Measurements from ENCODE around the gene AIRE. TPM values are rescaled to one million over a fixed set of nuclear protein-coding genes. Genes with fewer than 3 reads are reported as not detected.

AIRE gene
- total RNA-seq, 4 donors from 2014 or later, result 0.21 TPM; not detected in 3

DNA sequence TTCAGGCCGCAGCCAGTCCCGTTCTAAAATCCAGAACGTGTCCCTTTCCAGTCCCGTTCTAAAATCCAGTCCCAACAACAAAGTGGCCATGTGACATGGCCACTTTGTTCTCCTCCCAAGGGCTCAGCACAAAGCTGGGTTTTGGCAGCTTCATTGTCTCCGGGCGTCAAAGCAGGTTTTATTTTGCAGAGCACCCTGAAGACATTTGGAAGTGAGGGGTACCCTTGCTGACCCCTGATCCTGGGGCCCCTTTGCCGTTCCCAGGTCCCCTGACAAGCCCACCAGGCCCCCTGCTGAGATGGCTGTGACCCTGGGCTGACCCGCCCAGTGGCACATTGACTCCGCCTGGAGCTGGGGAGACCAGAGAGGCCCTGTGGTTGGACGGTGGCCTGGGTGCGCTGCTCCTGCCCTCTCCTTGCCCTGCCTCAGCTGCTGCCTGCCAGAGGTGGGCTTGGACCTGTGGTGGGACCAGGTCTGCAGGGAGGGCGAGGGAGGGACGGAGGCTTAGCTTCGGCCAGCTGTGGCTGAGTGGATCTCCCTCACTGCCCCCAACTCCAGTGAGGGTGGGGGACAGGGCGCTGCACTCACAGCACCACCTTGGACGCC, 18.4 kb downstream of the AIRE start:
- Histone ChIP-seq H3K27ac (peak overlapping the region in 1 of 2 donors; percentile 6), H3K36me3 (no peaks in the 10 kb centered on the region), H3K27me3 (no peaks in the 10 kb centered on the region), H3K4me1 (peaks cover 0 to 8% of the 10 kb centered on the region in 2 donors), H3K9me3 (no peaks in the 10 kb centered on the region), H3K4me3 (no peak overlapping the region)
- no peak for TF ChIP-seq POLR2A (IDR thresholded peaks at IDR 0.05)
- TF ChIP-seq, protein P1, sequence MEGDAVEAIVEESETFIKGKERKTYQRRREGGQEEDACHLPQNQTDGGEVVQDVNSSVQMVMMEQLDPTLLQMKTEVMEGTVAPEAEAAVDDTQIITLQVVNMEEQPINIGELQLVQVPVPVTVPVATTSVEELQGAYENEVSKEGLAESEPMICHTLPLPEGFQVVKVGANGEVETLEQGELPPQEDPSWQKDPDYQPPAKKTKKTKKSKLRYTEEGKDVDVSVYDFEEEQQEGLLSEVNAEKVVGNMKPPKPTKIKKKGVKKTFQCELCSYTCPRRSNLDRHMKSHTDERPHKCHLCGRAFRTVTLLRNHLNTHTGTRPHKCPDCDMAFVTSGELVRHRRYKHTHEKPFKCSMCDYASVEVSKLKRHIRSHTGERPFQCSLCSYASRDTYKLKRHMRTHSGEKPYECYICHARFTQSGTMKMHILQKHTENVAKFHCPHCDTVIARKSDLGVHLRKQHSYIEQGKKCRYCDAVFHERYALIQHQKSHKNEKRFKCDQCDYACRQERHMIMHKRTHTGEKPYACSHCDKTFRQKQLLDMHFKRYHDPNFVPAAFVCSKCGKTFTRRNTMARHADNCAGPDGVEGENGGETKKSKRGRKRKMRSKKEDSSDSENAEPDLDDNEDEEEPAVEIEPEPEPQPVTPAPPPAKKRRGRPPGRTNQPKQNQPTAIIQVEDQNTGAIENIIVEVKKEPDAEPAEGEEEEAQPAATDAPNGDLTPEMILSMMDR (IDR thresholded peaks at IDR 0.05), result no peak
- no peak for DNase-seq
- intact Hi-C loops (cut with DNase I; ENCODE audit: low total_unique reads), result no loop called here

DNA sequence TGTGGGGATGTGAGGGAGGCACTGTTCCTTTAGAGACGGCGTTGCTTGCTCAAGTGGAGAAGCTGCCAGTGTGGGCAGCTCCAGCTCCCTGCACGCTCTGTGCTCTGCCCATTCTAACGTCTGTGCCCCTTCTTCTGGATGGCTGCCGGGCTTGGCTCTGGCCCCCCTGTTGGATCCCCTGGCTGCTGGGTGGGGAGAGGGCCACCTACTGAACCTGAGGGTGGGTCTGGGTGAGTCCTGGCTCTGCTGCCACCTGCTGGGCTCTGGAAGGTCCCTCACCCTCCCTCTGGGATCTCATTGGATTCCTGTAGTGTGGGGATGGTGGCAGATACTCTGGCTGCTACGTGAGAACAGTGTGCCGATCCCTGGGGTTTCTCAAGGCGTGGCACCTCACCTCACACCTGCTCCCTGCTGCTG, 19.2 kb downstream of the AIRE start:
- no peaks in the 10 kb centered on the region for H3K36me3 ChIP-seq
- peak in 1 of 2 donors; percentile 42 for DNase-seq
- no peaks in the 10 kb centered on the region for H3K9me3 ChIP-seq
- H3K4me3 ChIP-seq, result no peak overlapping the region
- no peak overlapping the region for H3K27ac ChIP-seq
- no peak for TF ChIP-seq POLR2A (IDR thresholded peaks at IDR 0.05)
- TF ChIP-seq, protein P1 (IDR thresholded peaks at IDR 0.05), result peak; percentile 31 to 63 (median 56)
- intact Hi-C loops (cut with DNase I; ENCODE audit: low total_unique reads), result no loop called here
- no peaks in the 10 kb centered on the region for H3K27me3 ChIP-seq
- H3K4me1 ChIP-seq, result peaks cover 0 to 6% of the 10 kb centered on the region in 2 donors

DNA sequence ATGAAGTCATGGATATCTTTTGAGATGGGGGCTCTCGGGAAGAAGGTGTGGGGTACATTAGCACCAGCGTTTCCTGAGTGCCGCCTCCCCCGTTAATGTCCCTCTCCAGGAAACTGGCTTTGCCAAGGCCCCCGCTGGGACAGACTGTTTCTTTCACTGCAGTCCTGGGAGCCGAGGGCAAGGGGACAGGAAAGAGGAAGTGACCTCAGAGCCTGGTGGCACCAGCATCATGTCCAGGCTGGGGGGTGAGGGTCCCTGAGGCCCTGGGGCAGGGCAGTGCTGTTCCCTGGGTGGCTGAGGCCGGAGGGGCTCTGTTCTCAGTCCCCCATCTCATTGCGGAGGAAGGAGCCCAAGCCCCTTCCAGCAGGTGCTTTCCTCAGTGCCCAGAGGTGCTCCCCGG, 20.0 kb downstream of the AIRE start:
- intact Hi-C loops (cut with DNase I; ENCODE audit: low total_unique reads), result no loop called here
- Histone ChIP-seq H3K4me1 (peaks cover 0 to 6% of the 10 kb centered on the region in 2 donors), H3K27ac (no peak overlapping the region)

DNA sequence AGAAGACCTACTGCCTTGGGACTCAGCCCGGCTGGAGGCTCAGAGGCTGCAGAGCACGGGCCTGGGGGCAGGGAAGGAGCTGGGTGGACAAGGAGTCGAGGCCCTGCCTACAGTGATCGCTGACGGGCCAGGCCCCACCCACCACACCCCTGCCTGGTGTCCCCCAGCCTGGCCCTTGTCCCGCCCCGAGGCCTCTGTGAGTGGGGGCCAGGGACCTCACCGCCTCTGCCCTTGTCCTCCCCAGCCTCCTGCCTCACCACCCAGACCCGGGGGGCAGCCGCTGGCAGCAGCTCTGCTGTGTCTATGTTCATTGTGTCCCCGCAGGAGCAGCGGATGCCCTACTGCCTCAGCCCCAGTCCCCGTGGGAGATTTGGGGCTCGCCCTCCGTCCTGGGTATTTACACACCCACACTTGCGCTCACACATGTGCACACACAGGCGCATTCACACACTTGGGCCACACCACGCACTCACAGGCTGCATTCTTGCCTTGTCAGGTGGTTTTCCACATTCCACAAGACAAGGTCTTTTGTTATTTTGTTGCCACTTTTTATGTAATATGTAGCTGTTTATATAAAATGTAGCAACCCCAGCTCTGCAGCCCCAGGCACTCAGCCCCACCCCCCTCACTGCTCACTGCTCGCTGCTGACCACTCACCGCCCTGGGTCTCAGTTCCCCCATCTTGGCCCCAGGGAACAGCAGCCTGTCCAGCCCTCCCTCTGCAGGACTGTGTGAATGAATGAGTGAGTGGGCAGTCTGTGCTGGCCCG, 21.4 kb downstream of the AIRE start:
- intact Hi-C loops (cut with DNase I; ENCODE audit: low total_unique reads), result no loop called here
- no peak overlapping the region for H3K4me3 ChIP-seq

More for the DNA sequence above, 20.0 kb downstream of the AIRE start:
- no peak overlapping the region for H3K4me3 ChIP-seq
- no peaks in the 10 kb centered on the region for H3K9me3 ChIP-seq
- no peaks in the 10 kb centered on the region for H3K36me3 ChIP-seq
- TF ChIP-seq POLR2A (IDR thresholded peaks at IDR 0.05), result no peak
- TF ChIP-seq, protein P1 (IDR thresholded peaks at IDR 0.05), result no peak
- no peaks in the 10 kb centered on the region for H3K27me3 ChIP-seq
- no peak for DNase-seq

More for the DNA sequence above, 21.4 kb downstream of the AIRE start:
- Histone ChIP-seq H3K27me3 (no peaks in the 10 kb centered on the region), H3K27ac (no peak overlapping the region), H3K4me1 (no peaks in the 10 kb centered on the region), H3K9me3 (no peaks in the 10 kb centered on the region), H3K36me3 (no peaks in the 10 kb centered on the region)
- no peak for DNase-seq
- TF ChIP-seq POLR2A (IDR thresholded peaks at IDR 0.05), result no peak
- TF ChIP-seq, protein P1 (IDR thresholded peaks at IDR 0.05), result no peak

All from uterus (tissue), 4 donors.